SK-N-SH (cell line): Measurements from ENCODE around the gene TMEM89. TPM values are rescaled to one million over a fixed set of nuclear protein-coding genes. Genes with fewer than 3 reads are reported as not detected.

Source experiments
- CTCF ChIA-PET: fragments of 300-600, 350-600 bp; formaldehyde crosslinking; extraction: SDS; loops from one replicate; lab custom pipeline; 2021; lab: Yijun Ruan, JAX
- POLR2A ChIA-PET: fragments of 350-600 bp; sonication (Branson Sonifier 250); formaldehyde crosslinking; extraction: SDS; loops from one replicate; lab custom pipeline; 2020; ENCODE audit warnings: antibody characterized with exemption, inconsistent platforms; lab: Yijun Ruan, JAX
- DNase-seq: peaks from one replicate; pipeline ENCODE4 v3.0.0; 2012
- H2AFZ ChIP-seq: fragments of 200-600 bp; sonication (generic); 2 replicates; pipeline ENCODE4 v1.8.1; 2016; ENCODE audit warnings: antibody characterized with exemption, mild to moderate bottlenecking, low read depth
- H3F3A ChIP-seq: fragments of 200-600 bp; sonication (generic); replicated peaks from 2 replicates; pipeline ENCODE3; 2016; ENCODE audit warnings: antibody characterized with exemption, mild to moderate bottlenecking; ENCODE audit not compliant: insufficient read depth
- H3K27ac ChIP-seq, 2 experiments: fragments of 200-500 bp in 1 of 2; fragments of 200-600 bp in 1 of 2; sonication (Bioruptor generic) in 1 of 2; sonication (generic), shearing (Covaris generic) in 1 of 2; 2 replicates each; pipeline versions ENCODE4 v1.5.1 to v1.6.1; 2014 to 2016; ENCODE audit warnings: low read depth in 2 of 2, inconsistent platforms in 1 of 2, low read length in 1 of 2, mild to moderate bottlenecking in 1 of 2, mixed read lengths in 1 of 2
- H3K27me3 ChIP-seq: fragments of 200-600 bp; sonication (generic), shearing (Covaris generic); 2 replicates; pipeline ENCODE4 v1.6.1; 2016; ENCODE audit warnings: mixed run types; ENCODE audit not compliant: insufficient read depth
- H3K36me3 ChIP-seq, 2 experiments: fragments of 200-500 bp in 1 of 2; fragments of 200-600 bp in 1 of 2; sonication (Bioruptor generic) in 1 of 2; sonication (generic) in 1 of 2; replicated peaks in 1 of 2; 2 replicates each; pipeline versions ENCODE3 to v1.5.1; 2014 to 2016; ENCODE audit warnings: low read length in 1 of 2, mild to moderate bottlenecking in 1 of 2; ENCODE audit not compliant: insufficient read depth in 2 of 2, control insufficient read depth in 1 of 2
- H3K4me1 ChIP-seq, 2 experiments: fragments of 200-500 bp in 1 of 2; fragments of 200-600 bp in 1 of 2; sonication (Bioruptor generic) in 1 of 2; sonication (generic), shearing (Covaris generic) in 1 of 2; 2 replicates each; pipeline versions ENCODE4 v1.5.1 to v1.6.1; 2014 to 2016; ENCODE audit warnings: low read depth in 1 of 2, low read length in 1 of 2, mixed run types in 1 of 2; ENCODE audit not compliant: insufficient read depth in 2 of 2, control insufficient read depth in 1 of 2
- H3K4me2 ChIP-seq: fragments of 200-600 bp; sonication (generic), shearing (Covaris generic); 2 replicates; pipeline ENCODE4 v1.6.1; 2017; ENCODE audit warnings: mixed run types
- H3K4me3 ChIP-seq, 2 experiments: fragments of 200-500 bp in 1 of 2; fragments of 200-600 bp in 1 of 2; sonication (Bioruptor generic) in 1 of 2; sonication (generic), shearing (Covaris generic) in 1 of 2; 2 replicates each; pipeline versions ENCODE4 v1.5.1 to v1.8.1; 2014 to 2016; ENCODE audit warnings: low read depth in 2 of 2, inconsistent platforms in 1 of 2, low read length in 1 of 2, mild to moderate bottlenecking in 1 of 2, mixed read lengths in 1 of 2, moderate library complexity in 1 of 2
- H3K79me2 ChIP-seq: fragments of 200-600 bp; sonication (generic); 2 replicates; pipeline ENCODE4 v1.8.1; 2017; ENCODE audit warnings: mild to moderate bottlenecking; ENCODE audit not compliant: insufficient read depth
- H3K9ac ChIP-seq: fragments of 200-600 bp; sonication (generic); 2 replicates; pipeline ENCODE4 v1.6.1; 2017; ENCODE audit warnings: mixed run types
- H3K9me2 ChIP-seq: fragments of 200-600 bp; sonication (generic); 2 replicates; pipeline ENCODE4 v1.6.1; 2017; ENCODE audit warnings: mixed run types
- H3K9me3 ChIP-seq: fragments of 200-600 bp; sonication (generic); 2 replicates; pipeline ENCODE4 v1.6.1; 2017; ENCODE audit warnings: mixed run types, mild to moderate bottlenecking, moderate library complexity
- H4K20me1 ChIP-seq: fragments of 200-600 bp; sonication (generic); 2 replicates; pipeline ENCODE4 v1.6.1; 2017; ENCODE audit warnings: mild to moderate bottlenecking, mixed run types; ENCODE audit not compliant: insufficient read depth
- ELF1 ChIP-seq: IDR thresholded peaks from 2 replicates; pipeline ENCODE4 v1.4.0; 2012
- FOXM1 ChIP-seq: IDR thresholded peaks from 2 replicates; pipeline ENCODE4 v1.4.0; 2012; ENCODE audit warnings: low read depth, mild to moderate bottlenecking
- JUND ChIP-seq: IDR thresholded peaks from 2 replicates; pipeline ENCODE4 v1.4.0; 2012
- NRF1 ChIP-seq: IDR thresholded peaks from 2 replicates; pipeline ENCODE4 v1.6.1; 2012; ENCODE audit warnings: low read depth, mild to moderate bottlenecking, low read length
- POLR2AphosphoS5 ChIP-seq: IDR thresholded peaks from 2 replicates; pipeline ENCODE4 v1.6.1; 2012; ENCODE audit warnings: low read depth, low read length
- RCOR1 ChIP-seq: fragments of 150-350 bp; IDR thresholded peaks from 2 replicates; pipeline ENCODE4 v1.6.1; 2017; ENCODE audit warnings: antibody characterized with exemption, low read length
- RFX5 ChIP-seq: IDR thresholded peaks from 2 replicates; pipeline ENCODE4 v1.6.1; 2012; ENCODE audit warnings: mild to moderate bottlenecking, improper control_type of control experiment, low read length
- SIN3A ChIP-seq: IDR thresholded peaks from 2 replicates; pipeline ENCODE4 v1.6.1; 2012; ENCODE audit warnings: low read depth, mild to moderate bottlenecking, low read length, moderate library complexity, borderline replicate concordance
- YY1 ChIP-seq: IDR thresholded peaks from 2 replicates; pipeline ENCODE4 v1.4.0; 2012; ENCODE audit warnings: low read depth, mild to moderate bottlenecking
- WGBS: methylation state at CpG from one replicate; pipeline ENCODE4 v1.1.6; 2017; ENCODE audit warnings: low lambda C conversion rate; 5-methylcytosine and 5-hydroxymethylcytosine counted together
- polyA plus RNA-seq, 3 experiments: library from polyadenylated mRNA; depleted of rRNA; stranded (reverse); fragments of >200 nt; gene quantifications; 2 replicates each; pipeline ENCODE4 v1.2.3, GENCODE V29; 2012
- TF ChIP-seq, protein P1 (sequence below): fragments of 150-350 bp; IDR thresholded peaks from 2 replicates; pipeline ENCODE4 v1.6.1; 2016; ENCODE audit warnings: mild to moderate bottlenecking, low read depth, low read length
- TF ChIP-seq, protein P2 (sequence below): fragments of 150-350 bp; IDR thresholded peaks from 2 replicates; pipeline ENCODE4 v1.6.1; 2017; ENCODE audit warnings: antibody characterized with exemption, low read length, low read depth, borderline replicate concordance
- TF ChIP-seq, protein P3 (sequence below): IDR thresholded peaks from 2 replicates; pipeline ENCODE4 v1.4.0; 2012; ENCODE audit warnings: low read depth

TMEM89 gene
- polyA plus RNA-seq, 1 of the 3 experiments (the other 2 are of a cell fraction), result not detected

DNA sequence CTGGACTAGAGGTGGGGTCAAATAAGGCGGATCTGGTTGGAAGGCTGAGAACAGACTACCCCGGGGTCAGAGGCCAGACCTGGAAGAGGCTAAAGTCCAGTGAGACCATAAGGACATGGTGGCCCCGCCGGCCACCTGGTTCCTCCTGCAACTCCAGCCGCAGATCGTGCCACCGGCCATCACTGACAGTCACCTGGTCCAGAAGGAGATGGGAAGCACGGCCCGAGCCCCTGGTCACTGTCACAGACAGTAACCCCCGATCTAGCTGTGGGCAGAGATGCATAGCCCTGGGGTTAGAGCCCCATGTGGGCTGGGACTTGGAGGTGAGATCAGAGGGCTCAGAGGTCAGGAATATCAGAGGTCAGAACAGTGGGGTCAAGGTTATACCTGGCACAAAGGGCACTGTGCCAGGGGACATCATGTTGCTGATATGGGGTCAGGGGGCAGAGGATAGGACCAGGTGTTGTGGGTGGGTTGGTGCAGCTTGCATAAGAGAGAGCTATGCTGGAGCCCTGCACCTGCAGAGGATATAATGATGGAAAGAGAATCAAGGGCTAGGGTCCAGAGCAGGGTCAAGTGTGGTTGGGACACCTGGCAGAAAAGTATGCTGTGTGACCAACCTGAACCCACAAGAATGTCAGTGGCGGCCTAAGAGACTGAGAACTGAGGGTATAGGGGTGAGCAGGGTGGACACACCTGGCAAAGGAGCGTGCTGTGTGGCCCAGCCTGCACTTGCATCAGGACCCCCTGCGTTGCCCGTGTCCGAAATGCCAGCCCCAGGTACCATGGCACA lies 31.6 kb upstream of the TMEM89 start:
- DNase-seq, result no peak
- Histone ChIP-seq H3K27me3 (no peaks in the 10 kb centered on the region), H3K4me1 (peaks cover 0 to 4% of the 10 kb centered on the region in 2 experiments; a peak in 1 of 4 replicates), H4K20me1 (peaks cover 9% of the 10 kb centered on the region; the same call in 1 of the 2 replicates), H3F3A (no peaks in the 10 kb centered on the region), H2AFZ (no peak overlapping the region), H3K36me3 (peaks cover 0 to 71% of the 10 kb centered on the region in 2 experiments), H3K9me3 (no peaks in the 10 kb centered on the region), H3K4me2 (no peak overlapping the region), H3K9me2 (no peaks in the 10 kb centered on the region)
- POLR2A ChIA-PET, result interaction anchor here (1.0 kb wide), 1 partner anchor 18 kb away, joined by 3 read pairs; the partner anchor contains the start of gene SLC26A6
- WGBS, result 88% methylated on average over 6 of the region's 15 CpGs
- CTCF ChIA-PET, result interaction anchor here (2.3 kb wide), 1 partner anchor 17 kb away, joined by 8 read pairs; the partner anchor contains the start of gene SLC26A6
- TF ChIP-seq RCOR1 (no peak), NRF1 (no peak)
- TF ChIP-seq, all 33 proteins: peak for 0
- Histone ChIP-seq H3K9ac (no peak overlapping the region), H3K4me3 (no peak overlapping the region), H3K79me2 (no peaks in the 10 kb centered on the region), H3K27ac (no peak overlapping the region)

DNA sequence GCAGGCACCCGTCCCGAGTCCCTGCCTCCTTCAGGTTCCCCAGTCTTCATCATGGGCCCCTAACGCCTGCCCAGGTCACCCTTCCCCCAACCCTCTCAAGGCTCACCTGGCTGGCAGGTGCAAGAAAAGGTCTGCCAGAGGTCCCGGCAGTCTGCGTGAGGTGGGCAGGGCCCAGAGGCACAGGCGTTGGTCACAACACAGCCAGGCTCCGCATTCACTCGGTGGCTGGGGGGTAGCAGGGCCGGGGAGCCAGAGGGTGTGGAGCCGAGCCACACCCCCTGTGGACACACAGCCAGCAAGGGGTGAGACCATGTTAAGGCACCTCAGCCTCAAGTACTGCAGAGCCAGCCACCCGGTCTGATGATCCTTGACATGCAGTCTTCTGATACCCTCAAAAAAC lies 30.2 kb upstream of the TMEM89 start:
- H3K27ac ChIP-seq, result no peak overlapping the region
- POLR2A ChIA-PET, result no interaction called here
- 65% methylated on average over 2 of the region's 11 CpGs for WGBS
- H3K9ac ChIP-seq, result no peak overlapping the region
- CTCF ChIA-PET, result interaction anchor here (1.8 kb wide), 1 partner anchor 12 kb away, joined by 6 read pairs; no protein-coding TSS in a partner anchor
- TF ChIP-seq, protein P1, sequence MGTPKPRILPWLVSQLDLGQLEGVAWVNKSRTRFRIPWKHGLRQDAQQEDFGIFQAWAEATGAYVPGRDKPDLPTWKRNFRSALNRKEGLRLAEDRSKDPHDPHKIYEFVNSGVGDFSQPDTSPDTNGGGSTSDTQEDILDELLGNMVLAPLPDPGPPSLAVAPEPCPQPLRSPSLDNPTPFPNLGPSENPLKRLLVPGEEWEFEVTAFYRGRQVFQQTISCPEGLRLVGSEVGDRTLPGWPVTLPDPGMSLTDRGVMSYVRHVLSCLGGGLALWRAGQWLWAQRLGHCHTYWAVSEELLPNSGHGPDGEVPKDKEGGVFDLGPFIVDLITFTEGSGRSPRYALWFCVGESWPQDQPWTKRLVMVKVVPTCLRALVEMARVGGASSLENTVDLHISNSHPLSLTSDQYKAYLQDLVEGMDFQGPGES, result no peak
- TF ChIP-seq JUND (no peak), FOXM1 (no peak), RFX5 (no peak), YY1 (no peak), SIN3A (no peak), POLR2AphosphoS5 (no peak), ELF1 (no peak)
- TF ChIP-seq, protein P2, sequence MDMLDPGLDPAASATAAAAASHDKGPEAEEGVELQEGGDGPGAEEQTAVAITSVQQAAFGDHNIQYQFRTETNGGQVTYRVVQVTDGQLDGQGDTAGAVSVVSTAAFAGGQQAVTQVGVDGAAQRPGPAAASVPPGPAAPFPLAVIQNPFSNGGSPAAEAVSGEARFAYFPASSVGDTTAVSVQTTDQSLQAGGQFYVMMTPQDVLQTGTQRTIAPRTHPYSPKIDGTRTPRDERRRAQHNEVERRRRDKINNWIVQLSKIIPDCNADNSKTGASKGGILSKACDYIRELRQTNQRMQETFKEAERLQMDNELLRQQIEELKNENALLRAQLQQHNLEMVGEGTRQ, result no peak
- TF ChIP-seq, protein P3, sequence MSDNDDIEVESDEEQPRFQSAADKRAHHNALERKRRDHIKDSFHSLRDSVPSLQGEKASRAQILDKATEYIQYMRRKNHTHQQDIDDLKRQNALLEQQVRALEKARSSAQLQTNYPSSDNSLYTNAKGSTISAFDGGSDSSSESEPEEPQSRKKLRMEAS, result no peak
- no peak overlapping the region for H2AFZ ChIP-seq
- no peaks in the 10 kb centered on the region for H3K27me3 ChIP-seq
- H3K4me2 ChIP-seq, result no peak overlapping the region
- no peak overlapping the region for H3K4me3 ChIP-seq
- no peaks in the 10 kb centered on the region for H3K9me3 ChIP-seq
- H3F3A ChIP-seq, result no peaks in the 10 kb centered on the region
- no peaks in the 10 kb centered on the region for H3K9me2 ChIP-seq
- H3K36me3 ChIP-seq, result peaks cover 0 to 68% of the 10 kb centered on the region in 2 experiments
- no peaks in the 10 kb centered on the region for H3K4me1 ChIP-seq
- no peaks in the 10 kb centered on the region for H3K79me2 ChIP-seq
- H4K20me1 ChIP-seq, result no peaks in the 10 kb centered on the region
- DNase-seq, result no peak
